ENCODE measurements around the gene RALA.
"Not testable (repeated sequence)": the region's sequence is repeated elsewhere in the genome, so short reads cannot be mapped to it uniquely, and the experiment has no call there.

RALA gene

DNA sequence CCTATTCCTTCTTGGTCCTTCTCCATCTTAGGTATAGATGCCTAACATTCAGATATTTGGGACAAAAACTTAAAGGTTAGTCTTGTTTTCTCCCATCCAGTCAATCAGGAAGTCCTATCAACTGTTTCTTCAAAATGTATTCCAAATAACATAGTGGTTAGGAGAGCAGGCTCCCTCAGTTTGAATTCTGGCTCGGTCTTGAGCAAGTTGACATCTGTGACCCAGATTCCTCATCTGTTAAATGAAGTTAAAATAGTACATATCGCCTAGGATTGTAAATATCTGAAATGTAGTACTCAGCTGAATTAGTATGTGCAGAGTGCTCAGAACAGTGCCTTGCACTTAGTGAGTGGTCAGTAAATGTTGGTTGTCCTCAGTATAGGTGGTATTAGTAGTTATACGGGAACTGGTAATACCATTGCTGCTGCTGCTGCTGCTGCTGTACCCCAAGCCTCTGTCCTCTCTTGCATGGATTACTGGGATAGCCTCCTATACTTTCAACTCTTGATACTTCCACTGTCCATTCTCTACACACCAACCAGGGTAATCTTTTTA lies 58.6 kb downstream of the RALA start:
- TF ChIP-seq, protein P1, sequence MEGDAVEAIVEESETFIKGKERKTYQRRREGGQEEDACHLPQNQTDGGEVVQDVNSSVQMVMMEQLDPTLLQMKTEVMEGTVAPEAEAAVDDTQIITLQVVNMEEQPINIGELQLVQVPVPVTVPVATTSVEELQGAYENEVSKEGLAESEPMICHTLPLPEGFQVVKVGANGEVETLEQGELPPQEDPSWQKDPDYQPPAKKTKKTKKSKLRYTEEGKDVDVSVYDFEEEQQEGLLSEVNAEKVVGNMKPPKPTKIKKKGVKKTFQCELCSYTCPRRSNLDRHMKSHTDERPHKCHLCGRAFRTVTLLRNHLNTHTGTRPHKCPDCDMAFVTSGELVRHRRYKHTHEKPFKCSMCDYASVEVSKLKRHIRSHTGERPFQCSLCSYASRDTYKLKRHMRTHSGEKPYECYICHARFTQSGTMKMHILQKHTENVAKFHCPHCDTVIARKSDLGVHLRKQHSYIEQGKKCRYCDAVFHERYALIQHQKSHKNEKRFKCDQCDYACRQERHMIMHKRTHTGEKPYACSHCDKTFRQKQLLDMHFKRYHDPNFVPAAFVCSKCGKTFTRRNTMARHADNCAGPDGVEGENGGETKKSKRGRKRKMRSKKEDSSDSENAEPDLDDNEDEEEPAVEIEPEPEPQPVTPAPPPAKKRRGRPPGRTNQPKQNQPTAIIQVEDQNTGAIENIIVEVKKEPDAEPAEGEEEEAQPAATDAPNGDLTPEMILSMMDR (IDR thresholded peaks at IDR 0.05; ENCODE audit: borderline replicate concordance, insufficient read depth, low read depth, low read length) = no peak

DNA sequence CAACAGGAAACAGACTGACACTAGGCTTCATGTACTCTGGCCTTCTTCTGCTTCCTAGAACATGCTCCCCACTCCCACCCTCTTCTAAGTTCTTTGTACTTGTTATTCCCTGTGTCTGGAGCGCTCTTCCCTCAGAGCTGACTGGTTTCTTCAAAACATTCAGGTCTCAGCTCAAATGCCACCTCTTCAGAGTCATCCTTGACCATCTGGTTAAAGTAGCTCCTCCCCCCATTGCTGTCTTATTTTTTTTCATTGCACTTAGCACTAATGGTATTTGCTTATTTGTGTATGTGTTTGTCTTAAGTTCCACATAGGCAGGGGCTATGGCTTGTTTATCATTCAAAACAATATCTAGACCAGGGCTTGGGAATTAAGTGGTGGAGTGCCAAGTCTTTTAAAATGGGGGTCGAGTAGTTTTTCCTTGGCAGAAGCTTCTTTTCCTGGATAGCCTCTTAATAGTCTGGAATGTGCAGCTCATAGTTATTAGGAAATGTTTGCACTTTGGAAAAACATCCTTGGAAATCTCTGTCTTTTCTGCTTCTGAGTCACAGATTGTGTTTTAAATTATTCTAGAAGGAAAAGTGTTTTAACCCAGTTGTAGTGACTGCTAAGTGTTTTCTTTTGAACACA lies 60.0 kb downstream of the RALA start:
- no peak overlapping the region for H3K4me3 ChIP-seq (ENCODE audit: low read depth, low read length)
- TF ChIP-seq, protein P1 (IDR thresholded peaks at IDR 0.05; ENCODE audit: borderline replicate concordance, insufficient read depth, low read depth, low read length) = no peak

More for the DNA sequence above, 58.6 kb downstream of the RALA start:
- H3K4me3 ChIP-seq (ENCODE audit: low read depth, low read length) = no peak overlapping the region

DNA sequence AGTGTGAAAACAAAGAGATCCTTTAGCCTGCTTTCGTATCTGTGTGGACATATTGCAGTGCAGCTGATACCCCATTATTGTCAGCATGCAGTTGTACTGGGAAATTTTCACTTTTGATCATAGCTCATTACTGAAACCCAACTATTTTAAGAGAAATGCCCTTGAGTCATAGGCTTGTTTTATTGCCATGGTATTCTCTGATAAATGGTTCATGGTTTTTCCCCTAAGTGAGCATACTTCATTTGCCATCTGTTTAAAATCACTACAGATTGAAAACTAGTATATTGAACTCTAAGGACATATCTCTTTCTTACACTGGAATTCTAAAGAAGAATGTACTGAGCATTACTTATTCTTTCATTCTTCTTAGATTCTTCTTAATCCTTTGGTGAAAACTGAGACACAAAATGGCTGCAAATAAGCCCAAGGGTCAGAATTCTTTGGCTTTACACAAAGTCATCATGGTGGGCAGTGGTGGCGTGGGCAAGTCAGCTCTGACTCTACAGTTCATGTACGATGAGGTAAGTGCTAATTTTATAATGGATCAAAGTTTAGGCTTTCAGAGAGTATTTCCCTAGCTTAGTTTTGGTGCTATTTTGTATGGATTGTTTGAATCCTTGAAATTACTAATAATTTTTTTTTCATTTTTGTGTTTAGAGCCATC lies 63.0 kb downstream of the RALA start:
- TF ChIP-seq, protein P1 (IDR thresholded peaks at IDR 0.05; ENCODE audit: borderline replicate concordance, insufficient read depth, low read depth, low read length) = no peak
- no peak overlapping the region for H3K4me3 ChIP-seq (ENCODE audit: low read depth, low read length)

DNA sequence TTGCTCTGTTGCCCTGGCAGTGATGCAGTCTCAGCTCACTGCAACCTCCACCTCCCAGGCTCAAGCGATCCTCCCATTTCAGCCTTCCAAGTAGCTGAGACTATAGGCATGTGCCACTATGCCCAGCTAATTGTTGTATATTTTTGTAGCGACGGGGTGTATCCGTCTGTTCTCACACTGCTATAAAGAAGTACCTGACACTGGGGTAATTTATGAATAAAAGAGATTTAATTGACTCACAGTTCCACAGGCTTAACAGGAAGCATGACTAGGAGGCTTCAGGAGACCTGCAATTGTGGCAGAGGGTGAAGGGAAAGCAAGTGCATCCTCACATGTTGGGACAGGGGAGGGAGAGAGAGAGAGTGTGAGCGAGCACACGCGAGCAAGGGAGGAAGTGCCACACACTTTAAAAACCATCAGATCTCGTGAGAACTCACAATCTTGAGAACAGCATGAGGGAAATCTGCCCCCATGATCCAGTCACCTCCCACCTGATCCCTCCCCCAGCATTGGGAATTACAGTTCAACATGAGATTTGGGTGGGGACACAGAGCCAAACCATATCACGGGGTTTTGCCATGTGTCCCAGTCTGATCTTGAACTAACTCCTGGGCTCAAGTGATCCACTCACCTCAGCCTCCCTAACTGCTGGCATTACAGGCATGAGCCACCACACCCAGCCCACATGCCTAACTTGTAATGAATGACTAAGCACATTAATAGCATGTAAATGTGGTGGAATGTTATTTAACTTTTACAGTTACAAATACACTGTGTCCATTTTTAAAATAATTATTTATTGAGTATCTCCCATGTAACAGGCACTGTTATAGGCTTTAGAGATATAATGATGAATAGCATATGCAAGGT lies 65.5 kb downstream of the RALA start:
- TF ChIP-seq, protein P1 (IDR thresholded peaks at IDR 0.05; ENCODE audit: borderline replicate concordance, insufficient read depth, low read depth, low read length) = no peak
- H3K4me3 ChIP-seq (ENCODE audit: low read depth, low read length) = no peak overlapping the region

DNA sequence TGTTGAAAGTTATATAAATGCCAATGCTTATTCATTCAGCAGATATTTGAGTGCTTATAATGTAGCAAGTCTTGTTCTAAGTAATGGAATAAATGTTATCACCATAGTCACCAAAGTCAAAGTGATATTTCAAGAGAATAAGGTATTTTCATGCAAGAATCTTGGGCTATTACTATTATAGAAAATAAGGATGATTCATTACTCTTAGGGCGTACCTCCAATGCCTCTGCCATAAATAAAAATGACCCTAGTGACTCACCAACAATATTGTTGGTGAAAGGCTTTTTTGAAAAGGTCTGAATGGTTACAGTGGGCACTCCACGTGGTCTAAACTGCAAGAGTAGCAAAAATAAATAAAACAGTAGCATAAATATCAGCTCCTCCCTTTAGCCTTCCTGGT lies 68.4 kb downstream of the RALA start:
- TF ChIP-seq, protein P1 (IDR thresholded peaks at IDR 0.05; ENCODE audit: borderline replicate concordance, insufficient read depth, low read depth, low read length) = no peak
- no peak overlapping the region for H3K4me3 ChIP-seq (ENCODE audit: low read depth, low read length)

DNA sequence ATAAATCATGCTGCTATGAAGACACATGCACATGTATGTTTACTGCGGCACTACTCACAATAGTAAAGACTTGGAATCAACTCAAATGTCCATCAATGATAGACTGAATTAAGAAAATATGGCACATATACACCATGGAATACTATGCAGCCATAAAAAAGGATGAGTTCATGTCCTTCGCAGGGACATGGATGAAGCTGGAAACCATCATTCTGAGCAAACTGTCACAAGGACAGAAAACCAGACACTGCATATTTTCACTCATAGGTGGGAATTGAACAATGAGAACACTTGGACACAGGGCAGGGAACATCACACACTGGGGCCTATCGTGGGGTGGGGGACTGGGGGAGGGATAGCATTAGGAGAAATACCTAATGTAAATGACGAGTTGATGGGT lies 69.7 kb downstream of the RALA start:
- H3K4me3 ChIP-seq (ENCODE audit: low read depth, low read length) = not testable (repeated sequence)

DNA sequence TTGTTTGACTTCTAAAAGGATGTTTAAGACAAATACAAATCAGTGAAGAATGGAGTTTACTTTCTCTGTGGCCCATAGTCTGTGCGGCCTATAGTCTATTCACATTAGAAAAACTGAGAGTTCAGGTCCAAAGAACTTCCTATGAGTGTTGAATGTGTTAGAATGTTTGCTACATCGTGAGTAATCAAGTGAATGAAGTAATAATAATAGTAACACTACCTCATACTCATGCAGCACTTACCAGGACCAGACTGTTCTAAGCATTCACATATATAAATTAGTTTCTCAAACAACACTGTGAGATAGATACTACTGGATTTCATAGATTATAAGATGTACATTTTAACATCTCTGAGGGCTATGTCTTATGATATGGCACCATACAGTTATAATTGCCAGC lies 70.4 kb downstream of the RALA start:
- TF ChIP-seq, protein P1 (IDR thresholded peaks at IDR 0.05; ENCODE audit: borderline replicate concordance, insufficient read depth, low read depth, low read length) = no peak
- H3K4me3 ChIP-seq (ENCODE audit: low read depth, low read length) = no peak overlapping the region

Measured in GM12875 (cell line).